H1 (cell line): ENCODE results near the gene PTPRG. TPM values are rescaled to one million over a fixed set of nuclear protein-coding genes. Genes with fewer than 3 reads are reported as not detected.

ENCODE experiments used
- polyA plus RNA-seq, 7 experiments: library from polyadenylated mRNA; depleted of rRNA in 3 of 7; stranded (reverse) in 5 of 7; unstranded in 2 of 7; fragments of >200 nt in 5 of 7; fragments of 200-250 nt in 2 of 7; gene quantifications; 1 replicate in 5 of 7; 2 replicates in 1 of 7; 4 replicates in 1 of 7; pipeline versions ENCODE4 v1.2.1 to v1.2.3, GENCODE V29; 2011 to 2013; ENCODE audit warnings: missing spikeins in 2 of 7, mixed read lengths in 2 of 7
- total RNA-seq: library from RNA; stranded (reverse); fragmentation: NEBNext Ultra II Directional; extraction: Animal tissue kit (Norgen Biotek cat#: 25700); gene quantifications from 2 replicates; pipeline ENCODE4 v1.2.1, GENCODE V29; 2021
- TF ChIP-seq, protein P1 (sequence below): fragments of 300-600 bp; sonication (generic); IDR thresholded peaks from 2 replicates; pipeline ENCODE4 v1.7.1; 2012; ENCODE audit warnings: low read length, moderate library complexity, mild to moderate bottlenecking, inconsistent platforms; ENCODE audit not compliant: insufficient replicate concordance

The PTPRG gene
- total and polyA plus RNA-seq, 2 of the 8 experiments (the other 6 are each of a cell fraction or from before 2014, with no cell fraction given) = 23.3 to 96.2 TPM

DNA sequence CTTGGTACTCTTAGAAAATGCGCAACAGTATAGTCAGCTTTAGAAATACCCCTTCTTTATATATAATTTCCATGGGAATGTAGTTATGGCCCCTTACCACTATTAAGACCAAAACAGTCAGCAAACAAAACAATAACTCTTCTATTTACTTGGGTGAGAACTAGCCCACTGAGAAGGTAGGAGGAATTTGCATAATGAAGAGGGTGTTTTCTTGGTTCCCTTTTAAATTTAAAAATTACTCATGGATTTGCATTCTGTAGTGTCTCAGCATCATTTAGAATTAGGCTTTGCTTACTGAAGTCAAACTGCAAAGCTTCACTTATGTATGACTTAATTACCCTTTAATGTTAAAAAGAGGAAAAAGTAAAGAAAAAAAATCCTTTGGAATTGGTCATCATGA is 350.8 kb downstream of the PTPRG start (continued):
- TF ChIP-seq, protein P1, sequence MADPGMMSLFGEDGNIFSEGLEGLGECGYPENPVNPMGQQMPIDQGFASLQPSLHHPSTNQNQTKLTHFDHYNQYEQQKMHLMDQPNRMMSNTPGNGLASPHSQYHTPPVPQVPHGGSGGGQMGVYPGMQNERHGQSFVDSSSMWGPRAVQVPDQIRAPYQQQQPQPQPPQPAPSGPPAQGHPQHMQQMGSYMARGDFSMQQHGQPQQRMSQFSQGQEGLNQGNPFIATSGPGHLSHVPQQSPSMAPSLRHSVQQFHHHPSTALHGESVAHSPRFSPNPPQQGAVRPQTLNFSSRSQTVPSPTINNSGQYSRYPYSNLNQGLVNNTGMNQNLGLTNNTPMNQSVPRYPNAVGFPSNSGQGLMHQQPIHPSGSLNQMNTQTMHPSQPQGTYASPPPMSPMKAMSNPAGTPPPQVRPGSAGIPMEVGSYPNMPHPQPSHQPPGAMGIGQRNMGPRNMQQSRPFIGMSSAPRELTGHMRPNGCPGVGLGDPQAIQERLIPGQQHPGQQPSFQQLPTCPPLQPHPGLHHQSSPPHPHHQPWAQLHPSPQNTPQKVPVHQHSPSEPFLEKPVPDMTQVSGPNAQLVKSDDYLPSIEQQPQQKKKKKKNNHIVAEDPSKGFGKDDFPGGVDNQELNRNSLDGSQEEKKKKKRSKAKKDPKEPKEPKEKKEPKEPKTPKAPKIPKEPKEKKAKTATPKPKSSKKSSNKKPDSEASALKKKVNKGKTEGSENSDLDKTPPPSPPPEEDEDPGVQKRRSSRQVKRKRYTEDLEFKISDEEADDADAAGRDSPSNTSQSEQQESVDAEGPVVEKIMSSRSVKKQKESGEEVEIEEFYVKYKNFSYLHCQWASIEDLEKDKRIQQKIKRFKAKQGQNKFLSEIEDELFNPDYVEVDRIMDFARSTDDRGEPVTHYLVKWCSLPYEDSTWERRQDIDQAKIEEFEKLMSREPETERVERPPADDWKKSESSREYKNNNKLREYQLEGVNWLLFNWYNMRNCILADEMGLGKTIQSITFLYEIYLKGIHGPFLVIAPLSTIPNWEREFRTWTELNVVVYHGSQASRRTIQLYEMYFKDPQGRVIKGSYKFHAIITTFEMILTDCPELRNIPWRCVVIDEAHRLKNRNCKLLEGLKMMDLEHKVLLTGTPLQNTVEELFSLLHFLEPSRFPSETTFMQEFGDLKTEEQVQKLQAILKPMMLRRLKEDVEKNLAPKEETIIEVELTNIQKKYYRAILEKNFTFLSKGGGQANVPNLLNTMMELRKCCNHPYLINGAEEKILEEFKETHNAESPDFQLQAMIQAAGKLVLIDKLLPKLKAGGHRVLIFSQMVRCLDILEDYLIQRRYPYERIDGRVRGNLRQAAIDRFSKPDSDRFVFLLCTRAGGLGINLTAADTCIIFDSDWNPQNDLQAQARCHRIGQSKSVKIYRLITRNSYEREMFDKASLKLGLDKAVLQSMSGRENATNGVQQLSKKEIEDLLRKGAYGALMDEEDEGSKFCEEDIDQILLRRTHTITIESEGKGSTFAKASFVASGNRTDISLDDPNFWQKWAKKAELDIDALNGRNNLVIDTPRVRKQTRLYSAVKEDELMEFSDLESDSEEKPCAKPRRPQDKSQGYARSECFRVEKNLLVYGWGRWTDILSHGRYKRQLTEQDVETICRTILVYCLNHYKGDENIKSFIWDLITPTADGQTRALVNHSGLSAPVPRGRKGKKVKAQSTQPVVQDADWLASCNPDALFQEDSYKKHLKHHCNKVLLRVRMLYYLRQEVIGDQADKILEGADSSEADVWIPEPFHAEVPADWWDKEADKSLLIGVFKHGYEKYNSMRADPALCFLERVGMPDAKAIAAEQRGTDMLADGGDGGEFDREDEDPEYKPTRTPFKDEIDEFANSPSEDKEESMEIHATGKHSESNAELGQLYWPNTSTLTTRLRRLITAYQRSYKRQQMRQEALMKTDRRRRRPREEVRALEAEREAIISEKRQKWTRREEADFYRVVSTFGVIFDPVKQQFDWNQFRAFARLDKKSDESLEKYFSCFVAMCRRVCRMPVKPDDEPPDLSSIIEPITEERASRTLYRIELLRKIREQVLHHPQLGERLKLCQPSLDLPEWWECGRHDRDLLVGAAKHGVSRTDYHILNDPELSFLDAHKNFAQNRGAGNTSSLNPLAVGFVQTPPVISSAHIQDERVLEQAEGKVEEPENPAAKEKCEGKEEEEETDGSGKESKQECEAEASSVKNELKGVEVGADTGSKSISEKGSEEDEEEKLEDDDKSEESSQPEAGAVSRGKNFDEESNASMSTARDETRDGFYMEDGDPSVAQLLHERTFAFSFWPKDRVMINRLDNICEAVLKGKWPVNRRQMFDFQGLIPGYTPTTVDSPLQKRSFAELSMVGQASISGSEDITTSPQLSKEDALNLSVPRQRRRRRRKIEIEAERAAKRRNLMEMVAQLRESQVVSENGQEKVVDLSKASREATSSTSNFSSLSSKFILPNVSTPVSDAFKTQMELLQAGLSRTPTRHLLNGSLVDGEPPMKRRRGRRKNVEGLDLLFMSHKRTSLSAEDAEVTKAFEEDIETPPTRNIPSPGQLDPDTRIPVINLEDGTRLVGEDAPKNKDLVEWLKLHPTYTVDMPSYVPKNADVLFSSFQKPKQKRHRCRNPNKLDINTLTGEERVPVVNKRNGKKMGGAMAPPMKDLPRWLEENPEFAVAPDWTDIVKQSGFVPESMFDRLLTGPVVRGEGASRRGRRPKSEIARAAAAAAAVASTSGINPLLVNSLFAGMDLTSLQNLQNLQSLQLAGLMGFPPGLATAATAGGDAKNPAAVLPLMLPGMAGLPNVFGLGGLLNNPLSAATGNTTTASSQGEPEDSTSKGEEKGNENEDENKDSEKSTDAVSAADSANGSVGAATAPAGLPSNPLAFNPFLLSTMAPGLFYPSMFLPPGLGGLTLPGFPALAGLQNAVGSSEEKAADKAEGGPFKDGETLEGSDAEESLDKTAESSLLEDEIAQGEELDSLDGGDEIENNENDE = no peak
